Left forelimb (tissue), 1 donor: ENCODE measurements around the gene EGFLAM.
A peak's percentile ranks its signal among the peaks of the same experiment; 100 is the strongest.

Experiments
- DNase-seq: peaks from one replicate; pipeline ENCODE4 v3.0.0-alpha.2; 2018; ENCODE audit warnings: low spot score

The EGFLAM gene

DNA sequence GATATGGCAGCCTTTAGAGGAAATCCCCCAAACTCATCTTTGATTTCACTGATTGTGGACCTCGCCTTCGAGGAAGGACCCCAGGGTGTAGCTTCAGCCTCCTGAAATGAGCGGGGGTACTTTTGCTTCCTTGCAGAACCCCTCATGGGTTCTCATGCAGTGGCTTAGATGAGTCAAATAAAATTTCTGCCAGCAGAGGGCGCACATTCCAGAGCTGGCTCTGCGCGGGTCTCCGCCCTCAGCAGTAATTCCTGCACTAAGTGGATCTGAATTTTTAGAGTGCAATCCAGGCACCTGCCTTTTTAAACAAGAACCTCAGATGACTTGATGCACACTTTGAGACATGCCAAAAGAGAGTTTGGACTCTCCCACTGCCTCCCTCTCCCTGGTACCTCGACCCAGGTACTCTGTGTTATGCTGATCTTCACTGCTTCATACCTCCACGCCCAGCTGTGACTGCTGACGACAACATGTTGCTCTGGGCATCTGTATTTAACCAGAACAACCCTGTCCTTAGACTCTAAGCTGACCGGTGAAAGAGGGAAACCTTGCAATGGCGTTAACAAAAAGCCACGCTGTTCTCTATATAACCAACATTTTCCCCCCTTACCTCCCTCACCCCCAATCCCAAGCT lies 7.3 kb downstream of the EGFLAM start:
- peak; percentile 76 for DNase-seq

GRCh38 chr5:38267372-38267771 lies 9.0 kb downstream of the EGFLAM start:
- no peak for DNase-seq

- DNase-seq: no peak
Measured at GRCh38 chr5:38273626-38274025, 15.3 kb downstream of the EGFLAM start.

DNA sequence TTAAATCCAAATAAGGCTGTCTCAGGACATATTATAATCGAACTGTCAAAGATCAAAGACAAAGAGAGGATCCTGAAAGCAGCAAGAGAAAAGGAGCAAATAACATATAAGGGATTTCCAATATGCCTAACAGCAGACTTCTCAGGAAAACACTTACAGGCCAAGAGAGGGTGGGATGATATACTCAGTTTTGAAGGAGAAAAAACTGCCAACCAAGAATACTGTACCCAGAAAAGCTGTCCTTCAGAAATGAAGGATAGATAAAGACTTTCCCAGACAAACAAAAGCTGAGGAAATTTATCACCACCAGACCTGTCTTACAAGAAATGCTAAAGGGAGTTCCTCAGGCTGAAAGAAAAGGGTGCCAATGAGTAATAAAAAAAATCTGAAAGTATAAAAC lies 16.0 kb downstream of the EGFLAM start:
- DNase-seq: no peak

DNA sequence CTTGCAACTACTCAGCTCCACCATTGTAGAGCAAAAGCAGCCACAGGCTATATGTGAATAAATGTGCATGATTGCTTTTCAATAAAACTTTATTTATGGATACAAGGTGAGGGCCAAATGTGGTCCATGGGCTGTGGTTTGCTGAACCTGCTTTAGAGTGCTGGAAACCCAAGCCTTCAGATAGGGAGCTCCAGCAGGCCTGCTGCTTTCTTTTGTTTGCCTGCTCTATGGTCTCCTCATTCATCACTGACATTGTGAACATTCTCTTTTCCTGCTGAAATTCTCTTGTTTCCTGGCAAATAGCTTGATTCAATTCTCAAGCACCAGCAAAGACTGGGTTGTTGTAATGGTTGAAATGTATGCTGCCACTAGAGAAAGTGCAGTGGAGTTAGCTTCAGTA lies 26.0 kb downstream of the EGFLAM start:
- DNase-seq: no peak

DNA sequence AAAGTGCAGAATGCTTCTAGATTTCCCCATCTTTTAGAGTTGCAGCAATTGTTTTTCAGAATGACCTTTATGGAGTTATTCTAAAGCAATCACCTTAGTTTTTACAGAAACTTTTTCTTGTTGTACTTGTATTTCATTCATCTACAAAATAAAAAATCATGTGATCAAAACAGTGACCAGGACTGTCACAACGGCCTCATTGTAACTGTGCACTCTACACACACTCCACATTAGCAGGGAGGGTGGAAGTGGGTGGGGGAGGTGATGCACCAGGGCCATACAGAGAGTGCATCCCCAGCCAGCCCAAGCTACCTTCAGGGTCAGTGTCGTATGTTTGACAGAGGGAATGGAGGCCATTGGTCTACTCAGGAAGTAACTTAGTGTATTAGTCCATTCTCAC lies 26.9 kb downstream of the EGFLAM start:
- DNase-seq: no peak

GRCh38 chr5:38286002-38286401 lies 27.6 kb downstream of the EGFLAM start:
- DNase-seq: no peak

- no peak for DNase-seq
Measured at GRCh38 chr5:38287124-38287523, 28.8 kb downstream of the EGFLAM start.

DNA sequence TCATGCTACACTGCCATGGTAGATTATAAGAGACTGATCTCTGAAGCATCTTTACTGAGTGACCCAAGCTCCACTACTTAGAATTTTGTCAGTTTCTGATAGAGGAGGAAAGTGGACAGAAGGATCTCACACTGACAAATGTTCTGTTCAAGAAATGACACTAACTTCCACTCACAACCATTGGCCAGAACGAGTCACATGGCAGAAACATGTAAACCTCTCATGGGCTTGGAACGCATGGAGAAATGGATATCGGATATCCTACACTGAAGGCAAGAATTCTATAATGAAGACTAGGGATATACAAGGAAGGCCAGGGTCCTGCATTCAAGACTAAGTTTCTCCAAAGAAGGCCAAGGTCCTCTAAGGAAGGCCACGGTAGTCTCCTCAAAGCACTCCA lies 31.1 kb downstream of the EGFLAM start:
- DNase-seq: no peak

GRCh38 chr5:38290028-38290653 lies 31.8 kb downstream of the EGFLAM start:
- no peak for DNase-seq

DNA sequence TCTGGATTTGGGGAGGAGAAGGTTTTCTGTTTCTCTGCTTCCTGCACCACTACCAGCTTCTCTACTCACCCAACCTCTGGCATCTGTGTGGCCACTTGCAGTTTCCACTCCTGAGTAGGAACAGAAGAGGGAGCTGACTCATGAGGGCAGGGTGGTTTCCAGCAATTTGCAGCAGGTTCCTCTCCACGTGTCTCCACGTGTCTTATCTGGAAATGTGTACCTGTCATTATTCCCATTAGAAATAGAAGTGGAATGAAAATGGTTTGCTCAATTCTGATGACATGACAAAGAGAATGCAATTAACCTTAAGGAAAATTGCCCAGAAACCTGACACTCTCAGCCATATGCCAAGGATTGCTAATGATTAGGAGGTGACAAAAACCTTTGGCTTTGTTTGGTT lies 33.0 kb downstream of the EGFLAM start:
- DNase-seq: no peak

DNA sequence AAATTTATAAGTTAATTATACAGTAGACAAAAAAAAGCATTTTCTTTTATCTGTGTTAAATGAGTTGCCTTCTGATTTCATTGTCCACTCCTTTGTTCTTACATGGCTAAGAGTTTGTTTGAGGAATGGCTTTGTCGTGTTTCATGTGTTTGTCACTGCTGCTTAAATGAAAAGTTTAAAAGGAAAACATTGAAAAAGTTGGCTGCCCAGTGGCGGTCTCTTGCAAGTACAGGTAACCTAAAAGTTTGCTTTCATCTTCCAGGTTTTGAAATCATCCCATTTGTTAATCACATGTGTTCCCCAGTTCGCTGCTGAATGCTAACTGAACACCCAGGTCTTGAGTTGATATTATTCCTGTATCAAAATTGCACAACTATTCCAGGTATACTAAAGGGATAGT lies 33.9 kb downstream of the EGFLAM start:
- no peak for DNase-seq

DNA sequence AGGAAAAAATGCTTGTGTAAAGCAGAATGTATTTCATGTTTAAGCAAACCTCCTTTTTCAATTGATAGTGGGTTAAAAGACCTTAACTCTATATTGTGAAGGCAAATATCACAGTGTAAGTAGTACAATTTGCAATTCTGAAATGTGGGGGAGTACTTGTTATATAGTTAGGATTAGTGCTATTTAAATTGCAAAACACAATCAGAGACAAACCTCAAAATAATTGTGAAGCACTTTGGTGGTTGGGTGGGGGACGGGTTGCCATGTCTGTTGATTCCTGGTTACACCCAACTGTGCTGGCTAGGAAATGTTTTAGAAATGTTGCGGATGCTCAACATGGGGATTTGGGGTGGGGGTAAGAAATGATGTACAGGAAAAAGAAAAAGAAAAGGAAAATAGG lies 37.4 kb downstream of the EGFLAM start:
- DNase-seq: no peak

GRCh38 chr5:38297830-38298608 lies 39.7 kb downstream of the EGFLAM start:
- no peak for DNase-seq

DNA sequence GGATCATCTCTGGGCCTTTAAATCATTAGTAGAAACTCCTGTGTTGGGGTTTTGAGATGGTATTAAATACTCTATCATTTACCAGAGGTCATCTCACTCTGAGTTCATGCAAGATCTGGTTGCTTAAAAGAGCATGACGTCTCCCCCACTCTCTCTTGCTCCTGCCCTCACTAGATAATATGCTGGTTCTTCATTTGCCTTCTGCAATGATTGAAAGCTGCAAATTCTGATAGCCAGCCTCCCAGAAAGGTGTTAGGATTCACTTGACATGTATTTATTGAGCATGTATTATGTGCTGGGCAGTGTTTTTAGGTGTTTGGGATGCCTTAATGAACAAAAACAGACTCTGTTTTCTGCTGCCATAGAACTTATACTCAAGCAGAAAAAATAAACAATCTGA lies 41.2 kb downstream of the EGFLAM start:
- DNase-seq: no peak

GRCh38 chr5:38305148-38305547 lies 46.8 kb downstream of the EGFLAM start:
- DNase-seq: no peak

DNA sequence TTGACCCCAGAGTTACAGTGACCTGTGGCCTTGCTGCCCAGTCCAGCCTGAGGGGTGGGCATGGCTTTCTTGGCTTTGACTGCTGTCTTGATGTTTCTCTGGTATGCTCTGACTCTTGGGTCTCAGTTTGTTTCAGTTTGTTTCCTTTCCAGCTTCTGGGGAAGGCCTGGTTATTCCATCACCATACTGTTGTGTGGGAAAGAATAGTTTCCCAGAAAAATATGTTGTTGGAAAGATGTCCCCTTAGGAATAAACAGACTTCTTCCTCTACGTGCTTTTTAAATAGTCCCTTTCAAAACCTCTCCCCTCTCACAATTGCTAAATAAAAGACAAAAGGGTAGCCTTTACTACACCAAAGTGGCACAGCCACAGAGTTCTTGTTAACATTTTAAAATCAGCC lies 49.5 kb downstream of the EGFLAM start:
- no peak for DNase-seq

DNA sequence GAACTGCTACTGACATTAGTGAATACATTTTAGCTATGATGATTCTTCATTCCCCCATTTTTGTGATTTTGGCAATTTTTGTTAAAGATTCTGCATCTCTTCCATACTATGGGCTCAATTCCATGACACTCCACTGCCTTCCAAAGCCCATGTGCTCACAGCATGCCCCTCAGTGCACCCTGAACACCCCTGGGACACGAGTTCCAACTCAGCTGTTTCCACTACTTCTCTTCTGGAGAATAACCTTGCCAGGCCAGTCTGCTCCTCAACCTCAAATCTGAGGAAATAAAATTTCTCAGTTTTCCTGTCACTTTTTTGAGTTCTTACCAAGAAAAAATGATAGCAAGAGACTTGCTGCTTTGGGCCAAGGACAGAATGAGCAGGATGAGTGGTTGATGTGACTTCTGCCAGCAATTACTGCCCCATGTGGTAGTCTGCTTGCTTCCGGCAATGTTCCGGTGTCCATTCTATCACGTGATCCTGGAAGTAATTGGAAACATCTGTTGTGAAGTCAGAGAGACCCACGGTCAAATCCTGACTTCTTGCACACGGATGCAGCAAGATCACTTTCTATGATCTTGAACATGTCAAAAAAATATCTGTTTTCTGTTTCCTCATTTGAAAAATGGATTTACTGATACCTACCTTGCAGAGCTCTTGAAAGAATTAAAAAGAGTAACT lies 58.3 kb downstream of the EGFLAM start:
- DNase-seq: no peak

DNA sequence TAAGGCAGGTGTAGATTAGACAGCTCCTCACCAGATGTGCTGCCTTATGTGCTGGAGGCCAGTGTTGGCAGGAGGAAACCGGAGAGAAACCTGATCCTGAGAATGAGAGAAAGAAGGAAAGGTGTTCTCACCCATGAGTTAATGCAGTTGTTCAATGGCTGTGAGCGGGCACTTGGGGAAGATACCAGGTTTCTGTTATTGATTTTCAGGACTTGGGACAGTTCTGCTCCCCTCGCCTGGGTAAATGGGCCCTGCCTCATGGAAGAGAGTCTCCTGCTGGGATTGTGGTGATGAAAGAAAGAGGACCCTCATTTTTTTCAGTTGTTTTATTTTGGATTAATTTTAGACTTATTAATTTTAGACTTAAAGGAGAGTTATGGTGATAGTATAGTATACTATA lies 59.5 kb downstream of the EGFLAM start:
- no peak for DNase-seq

GRCh38 chr5:38319491-38319890 lies 61.1 kb downstream of the EGFLAM start:
- DNase-seq: no peak

- DNase-seq: no peak
Measured at GRCh38 chr5:38321978-38322377, 63.6 kb downstream of the EGFLAM start.

GRCh38 chr5:38323645-38324295 lies 65.4 kb downstream of the EGFLAM start:
- DNase-seq: no peak
